Left lung (tissue), 10 donors: ENCODE data around the gene TNIP1. TPM values are rescaled to one million over a fixed set of nuclear protein-coding genes. Genes with fewer than 3 reads are reported as not detected.

Source experiments
- ATAC-seq: fragments of 200-7000 bp; cut with Tn5 transposase; one replicate; pipeline ENCODE4 v1.9.1; 2020; ENCODE audit warnings: moderate library complexity
- DNase-seq, 4 donors: peaks; one replicate each; pipeline ENCODE4 v3.0.0-alpha.2; 2013 to 2020
- H3K27ac ChIP-seq, 2 donors: fragments of 200-600 bp; sonication (generic) in 1 of 2; one replicate each; pipeline versions ENCODE4 v1.5.0 to v1.8.0; 2020 to 2021
- H3K27me3 ChIP-seq, 2 donors: fragments of 200-600 bp; sonication (generic) in 1 of 2; one replicate each; pipeline versions ENCODE4 v1.5.0 to v1.8.0; 2020 to 2021
- H3K36me3 ChIP-seq, 2 donors: fragments of 200-600 bp; sonication (generic) in 1 of 2; one replicate each; pipeline versions ENCODE4 v1.5.0 to v1.8.0; 2020 to 2021
- H3K4me1 ChIP-seq, 2 donors: fragments of 200-600 bp; one replicate each; pipeline ENCODE4 v1.8.0; 2021
- H3K4me3 ChIP-seq, 2 donors: fragments of 200-600 bp; sonication (generic) in 1 of 2; one replicate each; pipeline versions ENCODE4 v1.5.0 to v1.8.0; 2020 to 2021; ENCODE audit warnings: mild to moderate bottlenecking in 1 of 2
- H3K9me3 ChIP-seq, 2 donors: fragments of 200-600 bp; sonication (generic) in 1 of 2; one replicate each; pipeline versions ENCODE4 v1.5.0 to v1.8.0; 2020 to 2021
- intact Hi-C, 2 donors: fragments of 100-400 bp; cut with DNase I; formaldehyde crosslinking; loops; one replicate each; pipeline versions ENCODE4 v1.11.2 to v1.14.2; 2022
- polyA plus RNA-seq, 6 donors: library from polyadenylated mRNA; unstranded; fragments of 120-200 nt; gene quantifications; one replicate each; pipeline ENCODE4 v1.2.1, GENCODE V29; 2013; ENCODE audit not compliant: insufficient read length in 6 of 6
- total RNA-seq, 2 donors: library from RNA; stranded (reverse); fragmentation: NEBNext Ultra II Directional; extraction: Animal tissue kit (Norgen Biotek cat#: 25700); gene quantifications; one replicate each; pipeline ENCODE4 v1.2.1, GENCODE V29; 2021
- TF ChIP-seq, protein P1 (sequence below), 2 donors: fragments of 200-600 bp; sonication (generic) in 1 of 2; IDR thresholded peaks; one replicate each; pipeline versions ENCODE4 v1.5.0 to v1.8.0; 2021; ENCODE audit warnings: antibody characterized with exemption in 2 of 2
- donor health status: DM: no; HTN: yes; CAD: no.
- donor health status: DM: no; HTN: no; CAD: no.

Gene TNIP1
- total and polyA plus RNA-seq, 8 donors = 82.3 to 133 (median 84.2) TPM

DNA sequence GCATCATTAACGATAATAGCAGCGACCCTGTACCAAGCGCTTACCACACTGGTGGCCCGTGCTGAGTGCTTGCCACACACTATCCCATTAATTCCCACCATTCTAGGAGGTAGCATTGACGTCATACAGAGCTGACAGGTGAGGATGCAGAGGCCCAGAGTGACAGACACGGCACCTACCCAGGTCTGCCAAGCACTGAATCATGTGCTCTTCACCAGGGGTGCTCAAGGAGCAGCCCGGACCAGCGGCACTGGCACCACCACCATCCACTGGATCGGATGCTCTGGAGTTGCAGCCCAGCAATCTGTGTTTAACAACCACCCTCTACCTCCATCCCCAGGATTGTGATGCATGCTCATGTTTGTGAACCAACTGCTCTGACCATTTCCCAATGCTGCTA lies 3.4 kb downstream of the TNIP1 start:
- H3K27me3 ChIP-seq = no peaks in the 10 kb centered on the region
- no peak for DNase-seq
- H3K36me3 ChIP-seq = peaks cover 0 to 34% of the 10 kb centered on the region in 2 donors
- H3K9me3 ChIP-seq = no peaks in the 10 kb centered on the region
- intact Hi-C loops = no loop called here
- no peak overlapping the region for H3K4me3 ChIP-seq
- peaks cover 39 to 85% of the 10 kb centered on the region in 2 donors for H3K4me1 ChIP-seq
- H3K27ac ChIP-seq = no peak overlapping the region
- TF ChIP-seq, protein P1, sequence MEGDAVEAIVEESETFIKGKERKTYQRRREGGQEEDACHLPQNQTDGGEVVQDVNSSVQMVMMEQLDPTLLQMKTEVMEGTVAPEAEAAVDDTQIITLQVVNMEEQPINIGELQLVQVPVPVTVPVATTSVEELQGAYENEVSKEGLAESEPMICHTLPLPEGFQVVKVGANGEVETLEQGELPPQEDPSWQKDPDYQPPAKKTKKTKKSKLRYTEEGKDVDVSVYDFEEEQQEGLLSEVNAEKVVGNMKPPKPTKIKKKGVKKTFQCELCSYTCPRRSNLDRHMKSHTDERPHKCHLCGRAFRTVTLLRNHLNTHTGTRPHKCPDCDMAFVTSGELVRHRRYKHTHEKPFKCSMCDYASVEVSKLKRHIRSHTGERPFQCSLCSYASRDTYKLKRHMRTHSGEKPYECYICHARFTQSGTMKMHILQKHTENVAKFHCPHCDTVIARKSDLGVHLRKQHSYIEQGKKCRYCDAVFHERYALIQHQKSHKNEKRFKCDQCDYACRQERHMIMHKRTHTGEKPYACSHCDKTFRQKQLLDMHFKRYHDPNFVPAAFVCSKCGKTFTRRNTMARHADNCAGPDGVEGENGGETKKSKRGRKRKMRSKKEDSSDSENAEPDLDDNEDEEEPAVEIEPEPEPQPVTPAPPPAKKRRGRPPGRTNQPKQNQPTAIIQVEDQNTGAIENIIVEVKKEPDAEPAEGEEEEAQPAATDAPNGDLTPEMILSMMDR (IDR thresholded peaks at IDR 0.05) = no peak
- no peak for ATAC-seq

DNA sequence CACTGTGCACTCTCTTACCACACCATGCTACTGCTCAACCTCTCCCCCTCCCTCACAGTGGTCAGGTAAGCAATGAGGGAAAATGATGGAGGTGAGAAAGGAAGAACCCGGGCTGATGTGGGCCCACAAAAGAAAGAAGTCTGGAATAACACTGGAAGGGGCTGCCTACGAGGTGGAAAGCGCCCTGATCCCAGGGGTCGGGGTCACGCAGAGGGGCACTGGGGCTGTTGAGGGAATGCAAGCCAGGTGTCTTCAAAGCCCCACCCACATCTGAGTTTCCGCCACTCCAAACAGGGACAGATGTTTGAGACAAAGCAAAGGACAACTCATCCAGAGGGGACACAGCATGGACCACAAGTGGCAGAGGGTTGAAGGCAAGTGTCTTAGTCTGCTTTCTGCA lies 4.2 kb downstream of the TNIP1 start:
- no peaks in the 10 kb centered on the region for H3K27me3 ChIP-seq
- ATAC-seq (no peak), DNase-seq (no peak)
- H3K4me3 ChIP-seq = no peak overlapping the region
- intact Hi-C loops = no loop called here
- H3K9me3 ChIP-seq = no peaks in the 10 kb centered on the region
- H3K27ac ChIP-seq = peak overlapping the region in 1 of 2 donors; percentile 63
- peaks cover 0 to 38% of the 10 kb centered on the region in 2 donors for H3K36me3 ChIP-seq
- peaks cover 36 to 85% of the 10 kb centered on the region in 2 donors for H3K4me1 ChIP-seq
- TF ChIP-seq, protein P1 (IDR thresholded peaks at IDR 0.05) = no peak

DNA sequence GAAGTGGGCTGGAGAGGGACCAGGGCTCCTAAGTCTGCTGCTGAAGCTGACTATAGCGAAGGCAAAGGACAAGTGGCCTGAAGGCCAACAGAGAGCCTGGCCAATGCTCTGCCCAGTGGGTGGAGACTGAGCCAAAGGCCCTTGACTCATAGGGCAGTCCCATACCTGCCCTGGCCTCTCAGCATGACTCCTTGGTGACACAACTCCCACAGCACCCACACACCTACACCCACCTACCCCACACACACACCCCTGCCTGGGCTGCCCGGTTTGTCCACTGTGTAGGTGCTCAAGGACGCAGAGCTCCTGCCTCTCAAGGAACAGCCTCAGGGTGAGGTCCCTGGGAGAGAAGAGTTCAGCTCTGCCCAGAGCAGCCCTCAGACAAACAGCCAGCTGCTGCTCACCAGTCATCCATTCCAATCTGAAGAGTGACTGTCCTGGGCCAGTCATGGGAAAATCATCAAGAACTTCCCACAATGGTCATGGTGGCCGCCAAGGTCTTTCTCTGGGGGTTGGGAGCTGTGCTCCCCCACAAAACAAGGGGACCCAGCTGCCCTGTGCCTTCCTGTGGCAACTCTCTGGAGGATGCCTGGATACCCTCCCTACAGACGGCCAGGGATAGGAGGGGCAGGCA lies 5.0 kb downstream of the TNIP1 start:
- Histone ChIP-seq H3K27me3 (no peaks in the 10 kb centered on the region), H3K9me3 (no peaks in the 10 kb centered on the region), H3K4me3 (no peak overlapping the region), H3K27ac (peak overlapping the region; percentile 45 to 63), H3K4me1 (peaks cover 36 to 88% of the 10 kb centered on the region in 2 donors), H3K36me3 (peaks cover 0 to 43% of the 10 kb centered on the region in 2 donors)
- peak; percentile 89 for ATAC-seq
- intact Hi-C loops = no loop called here
- TF ChIP-seq, protein P1 (IDR thresholded peaks at IDR 0.05) = no peak
- peak in 2 of 4 donors; percentile 83 to 85 for DNase-seq

DNA sequence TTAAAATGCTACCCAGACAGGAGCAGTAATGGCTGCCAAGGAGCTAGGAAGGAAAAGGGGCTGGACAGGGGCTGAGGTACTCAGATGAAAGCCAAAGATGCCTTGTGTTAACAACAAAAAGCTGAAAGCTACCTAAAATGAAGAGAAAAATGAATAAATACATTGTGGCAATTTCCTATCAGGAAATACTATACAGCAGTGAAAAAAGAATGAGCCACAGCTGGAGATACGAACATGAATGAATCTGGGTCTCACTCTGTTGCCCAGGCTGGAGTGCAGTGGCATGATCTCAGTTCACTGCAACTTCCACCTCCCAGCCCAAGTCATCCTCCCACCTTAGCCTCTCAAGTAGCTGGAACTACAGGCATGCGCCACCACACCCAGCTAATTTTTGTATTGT lies 6.3 kb downstream of the TNIP1 start:
- Histone ChIP-seq H3K4me1 (peaks cover 31 to 93% of the 10 kb centered on the region in 2 donors), H3K4me3 (no peak overlapping the region), H3K27me3 (no peaks in the 10 kb centered on the region), H3K27ac (peak overlapping the region in 1 of 2 donors; percentile 63), H3K9me3 (no peaks in the 10 kb centered on the region), H3K36me3 (peaks cover 0 to 50% of the 10 kb centered on the region in 2 donors)
- TF ChIP-seq, protein P1 (IDR thresholded peaks at IDR 0.05) = no peak
- intact Hi-C loops = no loop called here
- DNase-seq (no peak), ATAC-seq (no peak)

DNA sequence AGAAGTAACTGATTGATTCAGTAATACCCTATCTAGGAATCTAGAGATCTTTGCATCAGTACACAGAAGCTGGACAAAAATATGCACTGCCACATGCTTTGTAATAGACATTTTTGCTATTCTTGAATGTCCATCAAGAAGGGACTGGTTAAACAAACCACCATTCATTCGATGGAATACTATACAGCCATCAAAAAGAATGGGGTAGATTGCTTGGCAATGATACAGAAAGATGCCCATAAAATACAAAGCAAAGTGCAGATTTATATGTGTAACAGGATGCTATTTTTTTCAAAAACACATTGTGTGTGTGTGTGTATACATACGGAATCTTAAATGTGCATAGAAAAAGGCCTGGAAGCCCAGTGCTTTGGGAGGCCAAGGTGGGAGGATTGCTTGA lies 7.6 kb downstream of the TNIP1 start:
- ATAC-seq (no peak), DNase-seq (no peak)
- Histone ChIP-seq H3K9me3 (no peaks in the 10 kb centered on the region), H3K36me3 (peaks cover 0 to 50% of the 10 kb centered on the region in 2 donors), H3K4me3 (no peak overlapping the region), H3K27me3 (no peaks in the 10 kb centered on the region), H3K4me1 (peaks cover 32 to 93% of the 10 kb centered on the region in 2 donors), H3K27ac (peak overlapping the region in 1 of 2 donors; percentile 56)
- TF ChIP-seq, protein P1 (IDR thresholded peaks at IDR 0.05) = no peak
- intact Hi-C loops = no loop called here
